Spleen (tissue), 11 donors: ENCODE data around the gene ELMO3. TPM values are rescaled to one million over a fixed set of nuclear protein-coding genes. Genes with fewer than 3 reads are reported as not detected.
A peak's percentile ranks its signal among the peaks of the same experiment; 100 is the strongest.

Source experiments
- DNase-seq: peaks from one replicate; pipeline ENCODE4 v3.0.0-alpha.2; 2020
- H3K27ac ChIP-seq, 8 donors: fragments of 200-600 bp; sonication (generic) in 7 of 8; 1 replicate in 4 of 8; 2 replicates in 4 of 8; pipeline versions ENCODE4 v1.5.0 to v1.8.0; 2016 to 2021; ENCODE audit warnings: inconsistent platforms in 4 of 8, mild to moderate bottlenecking in 4 of 8, moderate library complexity in 1 of 8
- H3K27me3 ChIP-seq, 7 donors: fragments of 200-600 bp; sonication (generic) in 6 of 7; replicated peaks in 1 of 7; 1 replicate in 4 of 7; 2 replicates in 3 of 7; pipeline versions ENCODE4 v1.5.0 to v1.8.0; 2016 to 2021; ENCODE audit warnings: inconsistent platforms in 3 of 7, mild to moderate bottlenecking in 1 of 7
- H3K36me3 ChIP-seq, 6 donors: fragments of 200-600 bp; sonication (generic) in 5 of 6; 1 replicate in 4 of 6; 2 replicates in 2 of 6; pipeline versions ENCODE4 v1.5.0 to v1.8.0; 2016 to 2021; ENCODE audit warnings: inconsistent platforms in 2 of 6
- H3K4me1 ChIP-seq, 6 donors: fragments of 200-600 bp; sonication (generic) in 5 of 6; 1 replicate in 3 of 6; 2 replicates in 3 of 6; pipeline versions ENCODE4 v1.5.0 to v1.8.0; 2016 to 2021; ENCODE audit warnings: inconsistent platforms in 3 of 6
- H3K4me3 ChIP-seq, 8 donors: fragments of 200-600 bp; sonication (generic) in 7 of 8; 1 replicate in 4 of 8; 2 replicates in 4 of 8; pipeline versions ENCODE4 v1.5.0 to v1.8.0; 2016 to 2021; ENCODE audit warnings: inconsistent platforms in 4 of 8, mild to moderate bottlenecking in 4 of 8, moderate library complexity in 2 of 8
- H3K9me3 ChIP-seq, 8 donors: fragments of 200-600 bp; sonication (generic) in 7 of 8; 1 replicate in 4 of 8; 2 replicates in 4 of 8; pipeline versions ENCODE4 v1.5.0 to v1.8.0; 2016 to 2021; ENCODE audit warnings: inconsistent platforms in 4 of 8
- POLR2A ChIP-seq, 3 donors: fragments of 450-650 bp; IDR thresholded peaks; one replicate each; pipeline ENCODE4 v1.5.1; 2017; ENCODE audit warnings: antibody characterized with exemption in 3 of 3, mild to moderate bottlenecking in 1 of 3
- POLR2AphosphoS5 ChIP-seq, 3 donors: sonication (generic); formaldehyde crosslinking; IDR thresholded peaks; one replicate each; pipeline ENCODE4 v1.5.1; 2017; ENCODE audit warnings: antibody characterized with exemption in 3 of 3
- WGBS, 5 donors: extraction: QIAGEN DNeasy Blood & Tissue Kit in 3 of 5; methylation state at CpG; one replicate each; pipeline versions ENCODE4 v1.1.5 to v1.1.7; 2013 to 2018; 5-methylcytosine and 5-hydroxymethylcytosine counted together
- intact Hi-C: fragments of 100-400 bp; cut with DNase I; formaldehyde crosslinking; loops from one replicate; pipeline ENCODE4 v1.15.0; 2023; ENCODE audit warnings: low total_unique reads
- polyA plus RNA-seq, 3 donors: library from polyadenylated mRNA; stranded (reverse); fragments of 200-250 nt; gene quantifications; one replicate each; pipeline ENCODE4 v1.2.1, GENCODE V29; 2013
- total RNA-seq, 7 donors: library from RNA; depleted of rRNA in 3 of 7; stranded (reverse); fragments of >200 nt in 3 of 7; fragmentation: NEBNext Ultra II Directional in 4 of 7; extraction: Animal tissue kit (Norgen Biotek cat#: 25700) in 4 of 7; gene quantifications; one replicate each; pipeline versions ENCODE4 v1.1.0 to v1.2.1, GENCODE V29; 2016 to 2021
- TF ChIP-seq, protein P1 (sequence below), 11 experiments: fragments of 200-600 bp in 7 of 11; fragments of 450-650 bp in 4 of 11; sonication (generic) in 4 of 11; IDR thresholded peaks in 8 of 11; conservative IDR thresholded peaks in 3 of 11; 1 replicate in 7 of 11; 2 replicates in 4 of 11; pipeline versions ENCODE4 v1.4.0 to v1.8.0; 2016 to 2021; ENCODE audit warnings: antibody characterized with exemption in 11 of 11, inconsistent platforms in 4 of 11, mild to moderate bottlenecking in 1 of 11
- donor health status: healthy with polysubstance abuse.
- donor health status: DM: no; HTN: no; CAD: no; lungs with moderate emphysema.
- donor health status: DM: no; HTN: no; CAD: no.
- donor health status: Bipolar disorder and iron deficiency.
- donor health status: healthy.
- donor health status: DM: no; HTN: no; CAD: no.
- donor health status: DM: yes; HTN: yes; CAD: no.

Gene ELMO3
- total and polyA plus RNA-seq, 10 donors = 2.8 to 8.7 (median 4.0) TPM

DNA sequence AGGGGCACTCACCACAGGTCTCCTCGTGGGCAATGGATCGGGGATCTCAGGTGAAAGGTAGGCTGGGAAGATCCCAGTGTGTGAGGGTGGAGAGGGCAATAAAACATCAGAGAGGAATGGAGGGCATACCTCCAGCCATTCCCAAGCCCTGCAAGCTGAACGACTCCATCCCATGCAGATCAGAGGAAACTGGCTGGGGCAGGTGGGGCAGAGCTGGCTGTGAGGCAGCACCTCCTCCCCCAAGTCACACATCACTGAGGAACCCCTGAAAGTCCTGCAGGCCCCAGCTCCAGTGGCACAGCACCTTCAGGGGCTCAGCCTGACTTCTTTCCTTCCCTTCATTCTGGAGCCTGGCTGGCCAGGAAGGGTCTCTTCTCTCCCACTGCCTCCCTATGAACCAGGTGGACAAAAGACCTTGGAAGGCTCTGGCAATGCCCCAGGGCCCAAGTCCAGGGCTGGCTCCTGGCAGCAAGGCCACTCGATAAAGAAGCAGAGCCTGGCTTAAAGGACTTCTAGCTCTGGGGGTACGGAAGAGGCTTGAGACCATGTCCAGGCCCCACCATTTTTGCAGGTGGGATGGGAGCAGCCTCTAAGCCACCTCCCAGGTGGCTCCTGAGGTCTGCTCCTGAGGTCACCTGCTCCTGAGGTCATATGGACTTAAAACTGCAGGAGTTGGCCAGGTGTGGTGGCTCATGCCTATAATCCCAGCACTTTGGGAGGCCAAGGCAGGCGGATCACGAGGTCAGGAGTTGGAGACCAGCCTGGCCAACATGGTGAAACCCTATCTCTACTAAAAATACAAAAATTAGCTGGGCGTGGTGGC, 14.5 kb downstream of the ELMO3 start:
- DNase-seq = no peak
- no peak overlapping the region for H3K4me3 ChIP-seq
- H3K4me1 ChIP-seq = peaks cover 9 to 42% (median 23%) of the 10 kb centered on the region in 6 donors
- intact Hi-C loops = no loop called here
- H3K9me3 ChIP-seq = no peaks in the 10 kb centered on the region
- TF ChIP-seq, protein P1, sequence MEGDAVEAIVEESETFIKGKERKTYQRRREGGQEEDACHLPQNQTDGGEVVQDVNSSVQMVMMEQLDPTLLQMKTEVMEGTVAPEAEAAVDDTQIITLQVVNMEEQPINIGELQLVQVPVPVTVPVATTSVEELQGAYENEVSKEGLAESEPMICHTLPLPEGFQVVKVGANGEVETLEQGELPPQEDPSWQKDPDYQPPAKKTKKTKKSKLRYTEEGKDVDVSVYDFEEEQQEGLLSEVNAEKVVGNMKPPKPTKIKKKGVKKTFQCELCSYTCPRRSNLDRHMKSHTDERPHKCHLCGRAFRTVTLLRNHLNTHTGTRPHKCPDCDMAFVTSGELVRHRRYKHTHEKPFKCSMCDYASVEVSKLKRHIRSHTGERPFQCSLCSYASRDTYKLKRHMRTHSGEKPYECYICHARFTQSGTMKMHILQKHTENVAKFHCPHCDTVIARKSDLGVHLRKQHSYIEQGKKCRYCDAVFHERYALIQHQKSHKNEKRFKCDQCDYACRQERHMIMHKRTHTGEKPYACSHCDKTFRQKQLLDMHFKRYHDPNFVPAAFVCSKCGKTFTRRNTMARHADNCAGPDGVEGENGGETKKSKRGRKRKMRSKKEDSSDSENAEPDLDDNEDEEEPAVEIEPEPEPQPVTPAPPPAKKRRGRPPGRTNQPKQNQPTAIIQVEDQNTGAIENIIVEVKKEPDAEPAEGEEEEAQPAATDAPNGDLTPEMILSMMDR (IDR thresholded peaks at IDR 0.05 in 8 of 11, conservative IDR thresholded peaks at IDR 0.05 in 3 of 11) = no peak
- TF ChIP-seq POLR2AphosphoS5 (IDR thresholded peaks at IDR 0.05) = no peak
- TF ChIP-seq POLR2A (IDR thresholded peaks at IDR 0.05) = no peak
- H3K27me3 ChIP-seq = no peaks in the 10 kb centered on the region
- H3K27ac ChIP-seq = no peak overlapping the region
- H3K36me3 ChIP-seq = peaks cover 0 to 11% (median 0%) of the 10 kb centered on the region in 6 donors
- 75 to 88% (median 80%) methylated on average over 7 to 8 of the region's 8 CpGs for WGBS, 5 donors

DNA sequence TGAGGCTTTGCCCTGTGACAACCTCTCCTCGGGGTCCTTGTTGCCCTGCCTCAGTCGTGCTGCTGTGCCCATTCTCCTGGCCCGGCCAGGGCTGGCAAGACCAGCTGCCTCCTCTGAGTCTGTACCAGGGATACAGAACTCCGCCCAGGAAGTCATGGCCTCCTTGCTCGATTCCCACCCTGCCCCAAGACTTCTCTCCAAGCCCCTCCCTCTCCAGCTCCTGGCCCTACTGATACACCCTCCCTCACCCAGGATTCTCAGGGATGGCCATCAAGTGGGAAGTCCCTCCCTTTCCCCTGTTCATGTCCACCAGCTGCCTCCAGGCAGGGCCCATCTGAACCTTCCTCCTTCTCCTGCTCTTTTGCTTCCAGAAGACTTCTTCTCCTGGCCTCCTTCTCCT, 16.8 kb downstream of the ELMO3 start:
- no peak for DNase-seq
- intact Hi-C loops = no loop called here
- Histone ChIP-seq H3K36me3 (peaks cover 0 to 12% (median 0%) of the 10 kb centered on the region in 6 donors), H3K4me1 (peaks cover 9 to 42% (median 23%) of the 10 kb centered on the region in 6 donors), H3K4me3 (no peak overlapping the region), H3K27ac (no peak overlapping the region), H3K9me3 (no peaks in the 10 kb centered on the region), H3K27me3 (no peaks in the 10 kb centered on the region)
- WGBS, 5 donors = 66 to 75% (median 71%) methylated on average over 5 of the region's 5 CpGs
- TF ChIP-seq POLR2AphosphoS5 (IDR thresholded peaks at IDR 0.05) (no peak), POLR2A (IDR thresholded peaks at IDR 0.05) (no peak)
- TF ChIP-seq, protein P1 (IDR thresholded peaks at IDR 0.05 in 8 of 11, conservative IDR thresholded peaks at IDR 0.05 in 3 of 11) = no peak

- H3K4me3 ChIP-seq = no peak overlapping the region
Observed at GRCh38 chr16:67216612-67217490, 17.9 kb downstream of the ELMO3 start.

DNA sequence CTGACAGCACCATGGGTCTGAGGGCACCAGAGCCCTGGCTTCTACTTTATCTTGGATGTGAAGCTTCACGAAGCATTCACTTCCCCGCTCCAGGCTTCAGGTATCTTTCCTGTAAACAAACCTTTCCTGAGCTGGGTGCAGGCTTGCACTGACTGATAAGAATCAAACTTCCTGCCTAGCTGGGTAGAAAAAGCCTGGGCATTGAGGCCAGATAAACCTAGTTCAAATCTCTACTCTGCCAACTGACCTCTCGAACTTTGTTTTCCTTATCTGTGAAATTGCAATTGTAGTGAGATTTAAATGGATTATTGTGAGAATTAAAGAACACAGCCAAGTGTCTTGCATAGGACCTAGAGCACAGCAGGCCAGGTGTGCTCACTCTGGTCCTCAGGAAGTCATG, 25.1 kb downstream of the ELMO3 start:
- peaks cover 0 to 22% (median 10%) of the 10 kb centered on the region in 6 donors for H3K36me3 ChIP-seq
- H3K9me3 ChIP-seq = no peaks in the 10 kb centered on the region
- H3K4me3 ChIP-seq = no peak overlapping the region
- no peak for TF ChIP-seq POLR2A (IDR thresholded peaks at IDR 0.05)
- TF ChIP-seq POLR2AphosphoS5 (IDR thresholded peaks at IDR 0.05) = no peak
- TF ChIP-seq, protein P1 (IDR thresholded peaks at IDR 0.05 in 8 of 11, conservative IDR thresholded peaks at IDR 0.05 in 3 of 11) = no peak
- DNase-seq = no peak
- peak overlapping the region in 3 of 8 donors; percentile 6 to 62 (median 27) for H3K27ac ChIP-seq
- WGBS, 5 donors = 37 to 51% (median 42%) methylated on average over 3 of the region's 3 CpGs
- H3K4me1 ChIP-seq = peaks cover 12 to 49% (median 32%) of the 10 kb centered on the region in 6 donors
- intact Hi-C loops = no loop called here
- no peaks in the 10 kb centered on the region for H3K27me3 ChIP-seq

More at GRCh38 chr16:67216612-67217490, 17.9 kb downstream of the ELMO3 start:
- 43 to 59% (median 51%) methylated on average over 18 of the region's 18 CpGs for WGBS, 5 donors
- no peak for DNase-seq
- Histone ChIP-seq H3K27me3 (no peaks in the 10 kb centered on the region), H3K27ac (peak overlapping the region in 5 of 8 donors; percentile 44 to 67 (median 57)), H3K36me3 (peaks cover 0 to 5% (median 0%) of the 10 kb centered on the region in 6 donors), H3K9me3 (no peaks in the 10 kb centered on the region), H3K4me1 (peaks cover 9 to 42% (median 23%) of the 10 kb centered on the region in 6 donors)
- intact Hi-C loops = no loop called here
- TF ChIP-seq POLR2AphosphoS5 (IDR thresholded peaks at IDR 0.05) (peak; percentile 11 to 64 (median 59)), POLR2A (IDR thresholded peaks at IDR 0.05) (no peak)
